NOMO-1 treated with dmso at 0.1 percent for 144 hours (cell line): ENCODE results near the gene HLA-G.

Experiments used
- DNase-seq: peaks from one replicate; lab custom pipeline; 2025; ENCODE audit not compliant: unreplicated experiment; lab: John Stamatoyannopoulos, UW

Gene HLA-G

GRCh38 chr6:29816030-29816429, 11.6 kb upstream of the HLA-G start:
- DNase-seq, result no peak

- no peak for DNase-seq
These were observed 8.7 kb upstream of the HLA-G start for GRCh38 chr6:29818892-29819291.

- DNase-seq, result no peak
These were observed 3.5 kb upstream of the HLA-G start for GRCh38 chr6:29824144-29824543.

GRCh38 chr6:29825848-29826247, 1.8 kb upstream of the HLA-G start:
- no peak for DNase-seq

- no peak for DNase-seq
These were observed 1.4 kb upstream of the HLA-G start for GRCh38 chr6:29826271-29826670.

- DNase-seq, result no peak
These were observed 809 bp downstream of the HLA-G start for GRCh38 chr6:29828471-29828797.

- no peak for DNase-seq
These were observed 2.1 kb downstream of the HLA-G start for GRCh38 chr6:29829766-29830165.

- DNase-seq, result no peak
These were observed 2.8 kb downstream of the HLA-G start for GRCh38 chr6:29830409-29830808.

- DNase-seq, result no peak
These were observed 4.2 kb downstream of the HLA-G start for GRCh38 chr6:29831776-29832175.

GRCh38 chr6:29834564-29835436, 7.2 kb downstream of the HLA-G start:
- no peak for DNase-seq

- DNase-seq, result no peak
These were observed 12.3 kb downstream of the HLA-G start for GRCh38 chr6:29839917-29840316.

- DNase-seq, result no peak
These were observed 13.4 kb downstream of the HLA-G start for GRCh38 chr6:29841030-29841429.

GRCh38 chr6:29845405-29846006, 17.9 kb downstream of the HLA-G start:
- no peak for DNase-seq

- peak; percentile 40 for DNase-seq
These were observed 20.4 kb downstream of the HLA-G start for GRCh38 chr6:29847871-29848630.

- no peak for DNase-seq
These were observed 22.5 kb downstream of the HLA-G start for GRCh38 chr6:29850011-29850553.

- DNase-seq, result no peak
These were observed 23.6 kb downstream of the HLA-G start for GRCh38 chr6:29851190-29851589.

GRCh38 chr6:29853245-29853644, 25.6 kb downstream of the HLA-G start:
- DNase-seq, result no peak

- no peak for DNase-seq
These were observed 30.4 kb downstream of the HLA-G start for GRCh38 chr6:29858006-29858405.

- no peak for DNase-seq
These were observed 34.1 kb downstream of the HLA-G start for GRCh38 chr6:29861521-29862255.

- DNase-seq, result no peak
These were observed 36.6 kb downstream of the HLA-G start for GRCh38 chr6:29864037-29864810.
